A673 (cell line): ENCODE data around the gene SZRD1. TPM values are rescaled to one million over a fixed set of nuclear protein-coding genes. Genes with fewer than 3 reads are reported as not detected.

Experiments
- BruUV-seq: library from RNA; stranded (reverse); fragments of 400-500 nt; replicated peaks from 2 replicates; lab custom pipeline; 2021; lab: Mats Ljungman, UMichigan
- CTCF ChIA-PET: fragments of 300-600 bp; sonication (Branson Sonifier 250); formaldehyde crosslinking; loops from one replicate; lab custom pipeline; 2022; ENCODE audit warnings: antibody characterized with exemption; lab: Charles Lee
- POLR2A ChIA-PET: fragments of 300-600 bp; sonication (Branson Sonifier 250); formaldehyde crosslinking; loops from one replicate; lab custom pipeline; 2022; ENCODE audit warnings: antibody characterized with exemption; ENCODE audit not compliant: low non-redundant PET; lab: Charles Lee
- DNase-seq: peaks from one replicate; pipeline ENCODE4 v3.0.0-alpha.2; 2015; ENCODE audit warnings: low spot score
- H3K27ac ChIP-seq: fragments of 200-600 bp; sonication (generic); 2 replicates; pipeline ENCODE4 v1.5.1; 2016; ENCODE audit warnings: mixed run types, low read depth, mild to moderate bottlenecking, mixed read lengths, antibody characterized with exemption, low read length; ENCODE audit not compliant: poor library complexity, severe bottlenecking
- H3K27me3 ChIP-seq: fragments of 200-600 bp; sonication (generic); replicated peaks from 2 replicates; pipeline ENCODE4 v1.6.1; 2017; ENCODE audit warnings: mixed run types, low read depth, mild to moderate bottlenecking, mixed read lengths, antibody characterized with exemption, low read length; ENCODE audit not compliant: insufficient read depth, poor library complexity
- H3K36me3 ChIP-seq: fragments of 200-600 bp; sonication (generic); 2 replicates; pipeline ENCODE4 v1.6.1; 2016; ENCODE audit warnings: mixed run types, mild to moderate bottlenecking, mixed read lengths, antibody characterized with exemption, low read length; ENCODE audit not compliant: insufficient read depth, poor library complexity, severe bottlenecking
- H3K4me1 ChIP-seq: fragments of 200-600 bp; sonication (generic); 2 replicates; pipeline ENCODE4 v1.6.1; 2017; ENCODE audit warnings: mixed run types, mild to moderate bottlenecking, mixed read lengths, antibody characterized with exemption, low read length; ENCODE audit not compliant: insufficient read depth, poor library complexity, severe bottlenecking
- H3K4me3 ChIP-seq: fragments of 200-600 bp; sonication (generic); 2 replicates; pipeline ENCODE4 v1.5.1; 2016; ENCODE audit warnings: low read depth, mixed run types, mild to moderate bottlenecking, mixed read lengths, low read length; ENCODE audit not compliant: poor library complexity, severe bottlenecking
- H3K9me3 ChIP-seq: fragments of 200-600 bp; sonication (generic); 2 replicates; pipeline ENCODE4 v1.6.1; 2016; ENCODE audit warnings: mixed run types, low read depth, mild to moderate bottlenecking, mixed read lengths, antibody characterized with exemption, low read length; ENCODE audit not compliant: poor library complexity, severe bottlenecking
- CTCF ChIP-seq: fragments of 300-800, 200-600 bp; sonication (generic); conservative IDR thresholded peaks from 2 replicates; pipeline ENCODE4 v1.5.1; 2017; ENCODE audit warnings: low read depth, mild to moderate bottlenecking, antibody characterized with exemption, low read length, moderate library complexity, mixed read lengths
- EZH2 ChIP-seq: fragments of 200-600 bp; sonication (generic); IDR thresholded peaks from 2 replicates; pipeline ENCODE4 v1.6.1; 2017; ENCODE audit warnings: borderline replicate concordance, low read depth, mild to moderate bottlenecking, mixed read lengths, antibody characterized with exemption, low read length; ENCODE audit not compliant: poor library complexity, severe bottlenecking
- intact Hi-C: fragments of 100-400 bp; cut with micrococcal nuclease; formaldehyde crosslinking; loops from one replicate; pipeline ENCODE4 v1.10.0; 2022; ENCODE audit not compliant: unreplicated experiment
- total RNA-seq: library from RNA; stranded (reverse); gene quantifications from 2 replicates; pipeline ENCODE4 v1.2.3, GENCODE V29; 2021

The SZRD1 gene
- total RNA-seq, 1 experiment from 2014 or later = 187 TPM

- Histone ChIP-seq H3K27me3 (no peaks in the 10 kb centered on the region), H3K4me3 (no peak overlapping the region), H3K27ac (no peak overlapping the region), H3K36me3 (no peaks in the 10 kb centered on the region), H3K4me1 (no peaks in the 10 kb centered on the region), H3K9me3 (no peaks in the 10 kb centered on the region)
- DNase-seq = no peak
- intact Hi-C loops = no loop called here
- ChIA-PET CTCF (no interaction called here), POLR2A (no interaction called here)
- BruUV-seq = no TSS peak
- TF ChIP-seq CTCF (no peak), EZH2 (no peak)
These were observed 67.0 kb downstream of the SZRD1 start for GRCh38 chr1:16434007-16434406.

GRCh38 chr1:16434501-16434900 is 67.5 kb downstream of the SZRD1 start:
- Histone ChIP-seq H3K4me1 (no peaks in the 10 kb centered on the region), H3K27ac (no peak overlapping the region), H3K4me3 (no peak overlapping the region), H3K9me3 (no peaks in the 10 kb centered on the region), H3K36me3 (no peaks in the 10 kb centered on the region), H3K27me3 (no peaks in the 10 kb centered on the region)
- no peak for DNase-seq
- TF ChIP-seq CTCF (no peak), EZH2 (no peak)
- no TSS peak for BruUV-seq
- intact Hi-C loops = no loop called here
- POLR2A ChIA-PET = interaction anchor here (0.5 kb wide), 1 partner anchor 54 kb away, joined by 4 read pairs; no protein-coding TSS in a partner anchor
- CTCF ChIA-PET = no interaction called here

DNA sequence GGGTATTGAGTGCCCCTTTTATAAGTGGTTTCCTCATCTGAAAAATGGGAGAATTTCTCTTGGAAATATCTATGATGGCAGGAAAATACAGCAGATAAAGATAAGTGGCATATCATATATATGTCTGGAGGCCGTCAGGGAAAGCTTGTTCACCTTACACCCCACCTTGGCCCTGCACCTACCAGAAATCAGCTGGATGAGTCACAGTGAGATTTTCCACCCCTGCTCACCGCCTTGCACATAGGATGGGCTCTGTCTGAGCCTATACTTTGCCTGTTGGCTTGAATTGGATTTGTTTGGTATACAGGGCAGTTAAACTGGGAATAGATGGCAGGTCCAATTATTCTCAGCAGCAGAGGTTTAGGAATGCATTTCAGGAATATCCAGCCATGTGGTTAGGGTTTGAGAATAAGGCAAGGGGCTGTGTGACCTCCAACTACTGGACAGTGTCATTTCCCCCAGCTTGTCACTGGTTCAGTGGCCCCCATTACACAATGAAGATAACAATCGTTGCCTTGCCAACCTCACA is 70.0 kb downstream of the SZRD1 start, which contains the start of gene SPATA21:
Gene SPATA21 (minus strand): TSS at position 479 of the 529 bp plus-strand sequence. CDS start 6,053 bp downstream, outside the sequence.
- H3K4me1 ChIP-seq = peaks cover 8% of the 10 kb centered on the region
- no peaks in the 10 kb centered on the region for H3K27me3 ChIP-seq
- no peaks in the 10 kb centered on the region for H3K36me3 ChIP-seq
- ChIA-PET CTCF (no interaction called here), POLR2A (no interaction called here)
- TF ChIP-seq EZH2 (no peak), CTCF (no peak)
- BruUV-seq = no TSS peak
- intact Hi-C loops = no loop called here
- H3K27ac ChIP-seq = no peak within 1 kb of the TSS
- no peaks in the 10 kb centered on the region for H3K9me3 ChIP-seq
- no peak for DNase-seq
- H3K4me3 ChIP-seq = no peak within 1 kb of the TSS
